Tibial artery (tissue), 4 donors: ENCODE results near the gene SESN3.
"Not testable (repeated sequence)": the region's sequence is repeated elsewhere in the genome, so short reads cannot be mapped to it uniquely, and the experiment has no call there.

Experiments
- DNase-seq, 2 donors: peaks; one replicate each; pipeline ENCODE4 v3.0.0-alpha.2; 2019
- H3K27ac ChIP-seq, 2 donors: fragments of 200-600 bp; sonication (generic) in 1 of 2; 1 replicate in 1 of 2; 2 replicates in 1 of 2; pipeline ENCODE4 v1.5.1; 2018 to 2019; ENCODE audit warnings: mild to moderate bottlenecking in 1 of 2
- H3K27me3 ChIP-seq, 2 donors: fragments of 200-600 bp; sonication (generic) in 1 of 2; one replicate each; pipeline versions ENCODE4 v1.5.1 to v1.6.0; 2016 to 2019
- H3K36me3 ChIP-seq, 3 donors: fragments of 200-600 bp; sonication (generic) in 2 of 3; one replicate each; pipeline ENCODE4 v1.5.1; 2016 to 2019; ENCODE audit warnings: mild to moderate bottlenecking in 2 of 3
- H3K4me1 ChIP-seq, 4 donors: fragments of 200-600 bp; sonication (generic) in 2 of 4; 1 replicate in 3 of 4; 2 replicates in 1 of 4; pipeline ENCODE4 v1.5.1; 2016 to 2019
- H3K4me3 ChIP-seq, 2 donors: fragments of 200-600 bp; sonication (generic) in 1 of 2; 1 replicate in 1 of 2; 2 replicates in 1 of 2; pipeline ENCODE4 v1.5.1; 2018 to 2019; ENCODE audit warnings: mild to moderate bottlenecking in 2 of 2
- H3K9me3 ChIP-seq, 3 donors: fragments of 200-600 bp; sonication (generic) in 1 of 3; one replicate each; pipeline ENCODE4 v1.5.1; 2016 to 2019
- intact Hi-C: fragments of 100-400 bp; cut with DNase I; formaldehyde crosslinking; loops from one replicate; pipeline ENCODE4 v1.15.0; 2023; ENCODE audit warnings: low total_unique reads
- TF ChIP-seq, protein P1 (sequence below), 2 experiments: fragments of 200-600 bp in 1 of 2; fragments of 450-650 bp in 1 of 2; IDR thresholded peaks; one replicate each; pipeline ENCODE4 v1.5.1; 2017 to 2019; ENCODE audit warnings: antibody characterized with exemption in 2 of 2, mild to moderate bottlenecking in 1 of 2, moderate library complexity in 1 of 2

SESN3 gene

GRCh38 chr11:95231127-95231880 lies at the start of gene SESN3:
SESN3 (minus strand) TSS chr11:95231202; CDS start chr11:95230860, 342 bp downstream.
- Histone ChIP-seq H3K9me3 (no peaks in the 10 kb centered on the region), H3K4me3 (peak within 1 kb of the TSS; percentile 96 to 97), H3K27me3 (no peaks in the 10 kb centered on the region), H3K27ac (peak within 1 kb of the TSS; percentile 93 to 94), H3K36me3 (no peaks in the 10 kb centered on the region), H3K4me1 (peaks cover 0 to 39% (median 19%) of the 10 kb centered on the region in 4 donors)
- DNase-seq = peak; percentile 99
- TF ChIP-seq, protein P1, sequence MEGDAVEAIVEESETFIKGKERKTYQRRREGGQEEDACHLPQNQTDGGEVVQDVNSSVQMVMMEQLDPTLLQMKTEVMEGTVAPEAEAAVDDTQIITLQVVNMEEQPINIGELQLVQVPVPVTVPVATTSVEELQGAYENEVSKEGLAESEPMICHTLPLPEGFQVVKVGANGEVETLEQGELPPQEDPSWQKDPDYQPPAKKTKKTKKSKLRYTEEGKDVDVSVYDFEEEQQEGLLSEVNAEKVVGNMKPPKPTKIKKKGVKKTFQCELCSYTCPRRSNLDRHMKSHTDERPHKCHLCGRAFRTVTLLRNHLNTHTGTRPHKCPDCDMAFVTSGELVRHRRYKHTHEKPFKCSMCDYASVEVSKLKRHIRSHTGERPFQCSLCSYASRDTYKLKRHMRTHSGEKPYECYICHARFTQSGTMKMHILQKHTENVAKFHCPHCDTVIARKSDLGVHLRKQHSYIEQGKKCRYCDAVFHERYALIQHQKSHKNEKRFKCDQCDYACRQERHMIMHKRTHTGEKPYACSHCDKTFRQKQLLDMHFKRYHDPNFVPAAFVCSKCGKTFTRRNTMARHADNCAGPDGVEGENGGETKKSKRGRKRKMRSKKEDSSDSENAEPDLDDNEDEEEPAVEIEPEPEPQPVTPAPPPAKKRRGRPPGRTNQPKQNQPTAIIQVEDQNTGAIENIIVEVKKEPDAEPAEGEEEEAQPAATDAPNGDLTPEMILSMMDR (IDR thresholded peaks at IDR 0.05) = no peak
- intact Hi-C loops = loop anchor here (5.0 to 10.0 kb wide), 2 partner anchors 476 to 533 kb away; no protein-coding TSS in a partner anchor

- no peak overlapping the region for H3K4me3 ChIP-seq
- TF ChIP-seq, protein P1 (IDR thresholded peaks at IDR 0.05) = no peak
- peak overlapping the region in 1 of 2 donors; percentile 30 for H3K27ac ChIP-seq
These were observed 49.2 kb upstream of the SESN3 start for GRCh38 chr11:95279921-95280868.

DNA sequence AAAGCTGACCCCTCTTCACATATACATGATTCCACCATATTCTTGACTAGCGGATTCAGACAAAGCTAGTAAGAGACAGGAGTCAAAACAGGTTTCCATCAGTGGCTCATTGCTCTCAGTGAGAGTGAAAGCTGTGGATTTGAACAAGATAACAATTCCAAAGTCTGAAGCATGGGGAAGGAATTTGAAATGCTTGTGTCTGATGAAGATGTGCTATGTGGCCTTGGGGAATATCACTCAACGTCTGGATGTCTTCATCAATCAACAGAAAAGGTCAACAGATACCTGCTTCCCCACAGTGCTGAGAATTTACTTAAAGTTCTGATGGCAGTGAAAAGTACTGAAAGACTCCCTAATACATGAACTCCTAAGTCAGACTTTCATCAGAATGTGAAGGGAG lies 46.9 kb upstream of the SESN3 start:
- H3K9me3 ChIP-seq = no peaks in the 10 kb centered on the region
- intact Hi-C loops = no loop called here

More at GRCh38 chr11:95279921-95280868, 49.2 kb upstream of the SESN3 start:
- Histone ChIP-seq H3K36me3 (no peaks in the 10 kb centered on the region), H3K9me3 (no peaks in the 10 kb centered on the region), H3K4me1 (peaks cover 0 to 3% (median 0%) of the 10 kb centered on the region in 4 donors), H3K27me3 (no peaks in the 10 kb centered on the region)
- intact Hi-C loops = no loop called here
- DNase-seq = peak in 1 of 2 donors; percentile 73

GRCh38 chr11:95276139-95276538 lies 45.1 kb upstream of the SESN3 start:
- H3K27ac ChIP-seq = no peak overlapping the region
- H3K36me3 ChIP-seq = no peaks in the 10 kb centered on the region
- TF ChIP-seq, protein P1 (IDR thresholded peaks at IDR 0.05) = no peak
- intact Hi-C loops = no loop called here
- no peaks in the 10 kb centered on the region for H3K27me3 ChIP-seq
- peaks cover 0 to 3% (median 0%) of the 10 kb centered on the region in 4 donors for H3K4me1 ChIP-seq
- no peak overlapping the region for H3K4me3 ChIP-seq
- no peak for DNase-seq
- no peaks in the 10 kb centered on the region for H3K9me3 ChIP-seq

More for the DNA sequence above, 46.9 kb upstream of the SESN3 start:
- Histone ChIP-seq H3K4me3 (no peak overlapping the region), H3K4me1 (peaks cover 0 to 3% (median 0%) of the 10 kb centered on the region in 4 donors), H3K27ac (no peak overlapping the region), H3K27me3 (no peaks in the 10 kb centered on the region), H3K36me3 (no peaks in the 10 kb centered on the region)
- TF ChIP-seq, protein P1 (IDR thresholded peaks at IDR 0.05) = no peak
- DNase-seq = no peak

DNA sequence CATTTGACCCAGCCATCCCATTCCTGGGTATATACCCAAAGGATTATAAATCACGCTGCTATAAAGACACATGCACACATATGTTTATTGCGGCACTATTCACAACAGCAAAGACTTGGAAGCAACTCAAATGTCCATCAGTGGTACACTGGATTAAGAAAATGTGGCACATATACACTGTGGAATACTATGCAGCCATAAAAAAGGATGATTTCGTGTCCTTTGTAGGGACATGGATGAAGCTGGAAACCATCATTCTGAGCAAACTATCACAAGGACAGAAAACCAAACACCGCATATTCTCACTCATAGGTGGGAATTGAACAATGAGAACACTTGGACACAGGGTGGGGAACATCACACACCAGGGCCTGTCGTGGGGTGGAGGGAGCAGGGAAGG lies 42.6 kb upstream of the SESN3 start:
- H3K36me3 ChIP-seq, H3K4me3 ChIP-seq, H3K27me3 ChIP-seq, H3K27ac ChIP-seq, H3K4me1 ChIP-seq, intact Hi-C loops, DNase-seq, H3K9me3 ChIP-seq: not testable (repeated sequence)
